ENCODE data around the gene KIRREL2. TPM values are rescaled to one million over a fixed set of nuclear protein-coding genes. Genes with fewer than 3 reads are reported as not detected.
"Not testable (repeated sequence)": the region's sequence is repeated elsewhere in the genome, so short reads cannot be mapped to it uniquely, and the experiment has no call there.

The KIRREL2 gene
- total RNA-seq, 2 donors from 2014 or later, result 0.11 TPM; not detected in 1

- no peak for ATAC-seq
- DNase-seq, result no peak
- intact Hi-C loops (cut with DNase I, micrococcal nuclease), result no loop called here
Measured at GRCh38 chr19:35889370-35890112, 32.8 kb downstream of the KIRREL2 start.

- ATAC-seq, result no peak
- DNase-seq, result no peak
- intact Hi-C loops (cut with DNase I, micrococcal nuclease), result no loop called here
Measured at GRCh38 chr19:35890113-35890650, 33.5 kb downstream of the KIRREL2 start.

GRCh38 chr19:35891819-35892218, 35.1 kb downstream of the KIRREL2 start:
- ATAC-seq; intact Hi-C loops (cut with DNase I, micrococcal nuclease); DNase-seq: not testable (repeated sequence)

GRCh38 chr19:35894342-35894741, 37.6 kb downstream of the KIRREL2 start:
- ATAC-seq, result no peak
- DNase-seq, result no peak
- intact Hi-C loops (cut with DNase I, micrococcal nuclease), result no loop called here

GRCh38 chr19:35895911-35896642, 39.4 kb downstream of the KIRREL2 start:
- intact Hi-C loops (cut with DNase I, micrococcal nuclease), result no loop called here
- ATAC-seq (no peak), DNase-seq (no peak)

GRCh38 chr19:35896643-35897040, 39.9 kb downstream of the KIRREL2 start:
- intact Hi-C loops (cut with DNase I, micrococcal nuclease), result no loop called here
- ATAC-seq, result no peak
- no peak for DNase-seq

- no peak for ATAC-seq
- no peak for DNase-seq
- intact Hi-C loops (cut with DNase I, micrococcal nuclease), result loop anchor here in 1 of 2 donors (2.0 kb wide), 1 partner anchor 33 kb away; no protein-coding TSS in a partner anchor
Measured at GRCh38 chr19:35897706-35898451, 41.2 kb downstream of the KIRREL2 start.

GRCh38 chr19:35898499-35898809, 41.7 kb downstream of the KIRREL2 start:
- ATAC-seq (peak; percentile 16), DNase-seq (no peak)
- intact Hi-C loops (cut with DNase I, micrococcal nuclease), result loop anchor here in 1 of 2 donors (2.0 kb wide), 1 partner anchor 32 kb away; no protein-coding TSS in a partner anchor

- DNase-seq, result peak; percentile 87 to 91
- intact Hi-C loops (cut with DNase I, micrococcal nuclease), result loop anchor here in 1 of 2 donors (2.0 kb wide), 1 partner anchor 31 kb away; no protein-coding TSS in a partner anchor
- peak; percentile 92 for ATAC-seq
Measured at GRCh38 chr19:35899547-35900214, 43.0 kb downstream of the KIRREL2 start.

- DNase-seq, result no peak
- ATAC-seq, result no peak
- intact Hi-C loops (cut with DNase I, micrococcal nuclease), result no loop called here
Measured at GRCh38 chr19:35901055-35901644, 44.4 kb downstream of the KIRREL2 start.

GRCh38 chr19:35901854-35902661, 45.3 kb downstream of the KIRREL2 start, which contains the start of gene HCST:
HCST (plus strand) TSS chr19:35902529; CDS start chr19:35902594, 65 bp downstream.
- ATAC-seq, result no peak
- intact Hi-C loops (cut with DNase I, micrococcal nuclease), result no loop called here
- peak in 1 of 2 donors; percentile 36 for DNase-seq

GRCh38 chr19:35902870-35903475, 46.3 kb downstream of the KIRREL2 start:
- intact Hi-C loops (cut with DNase I, micrococcal nuclease), result no loop called here
- DNase-seq (no peak), ATAC-seq (no peak)

GRCh38 chr19:35903550-35904179, 47.0 kb downstream of the KIRREL2 start:
- ATAC-seq, result peak; percentile 12
- peak; percentile 81 to 85 for DNase-seq
- intact Hi-C loops (cut with DNase I, micrococcal nuclease), result no loop called here

- no peak for ATAC-seq
- intact Hi-C loops (cut with DNase I, micrococcal nuclease), result no loop called here
- no peak for DNase-seq
Measured at GRCh38 chr19:35904311-35905068, 47.8 kb downstream of the KIRREL2 start.

GRCh38 chr19:35905178-35905727, 48.5 kb downstream of the KIRREL2 start:
- no peak for ATAC-seq
- no peak for DNase-seq
- intact Hi-C loops (cut with DNase I, micrococcal nuclease), result no loop called here

GRCh38 chr19:35907377-35907745, 50.6 kb downstream of the KIRREL2 start:
- DNase-seq, result no peak
- no peak for ATAC-seq
- intact Hi-C loops (cut with DNase I, micrococcal nuclease), result no loop called here

Measured in left colon (tissue), 2 donors.